WTC11 (cell line): Measurements from ENCODE around the gene ACTL7A. TPM values are rescaled to one million over a fixed set of nuclear protein-coding genes. Genes with fewer than 3 reads are reported as not detected.
"Not testable (repeated sequence)": the region's sequence is repeated elsewhere in the genome, so short reads cannot be mapped to it uniquely, and the experiment has no call there.

Source experiments
- ATAC-seq: fragments of 200-7000 bp; cut with Tn5 transposase; 2 replicates; pipeline ENCODE4 v1.10.0; 2021; ENCODE audit warnings: mild to moderate bottlenecking, moderate library complexity
- CTCF ChIA-PET: fragments of 300-600 bp; sonication (Branson Sonifier 250); formaldehyde crosslinking; loops from one replicate; lab custom pipeline; 2021; ENCODE audit warnings: antibody characterized with exemption; lab: Charles Lee
- POLR2A ChIA-PET: fragments of 350-600 bp; sonication (Branson Sonifier 250); formaldehyde crosslinking; loops from one replicate; lab custom pipeline; 2021; ENCODE audit warnings: antibody characterized with exemption; lab: Charles Lee
- DNase-seq: peaks from one replicate; pipeline ENCODE4 v3.0.0; 2021; ENCODE audit warnings: low spot score
- H3K27ac Mint-ChIP-seq: 2 replicates; pipeline ENCODE4 v1.8.0; 2021; ENCODE audit warnings: mixed read lengths
- H3K27me3 Mint-ChIP-seq: 2 replicates; pipeline ENCODE4 v1.8.0; 2021; ENCODE audit warnings: low read depth, mild to moderate bottlenecking, moderate library complexity, mixed read lengths
- H3K36me3 Mint-ChIP-seq: 2 replicates; pipeline ENCODE4 v1.8.0; 2021; ENCODE audit warnings: mixed read lengths
- H3K4me1 Mint-ChIP-seq: 2 replicates; pipeline ENCODE4 v1.8.0; 2022; ENCODE audit warnings: mixed read lengths
- H3K4me3 Mint-ChIP-seq: 2 replicates; pipeline ENCODE4 v1.8.0; 2021; ENCODE audit warnings: mild to moderate bottlenecking, moderate library complexity, mixed read lengths
- H3K9me3 Mint-ChIP-seq: 2 replicates; pipeline ENCODE4 v1.8.0; 2021; ENCODE audit warnings: mixed read lengths
- GRHL2 ChIP-seq: fragments of 250-450 bp; sonication (Bioruptor Pico); IDR thresholded peaks from 2 replicates; pipeline ENCODE4 v1.8.0; 2022; ENCODE audit warnings: mild to moderate bottlenecking, moderate library complexity; ENCODE audit not compliant: insufficient replicate concordance, severe bottlenecking
- GTF2I ChIP-seq: fragments of 250-450 bp; sonication (Bioruptor Pico); conservative IDR thresholded peaks from 2 replicates; pipeline ENCODE4 v1.4.0; 2021; ENCODE audit warnings: mild to moderate bottlenecking
- IRF2 ChIP-seq: sonication (generic); formaldehyde crosslinking; IDR thresholded peaks from 2 replicates; pipeline ENCODE4 v1.8.0; 2022; ENCODE audit warnings: low read depth, missing genetic modification reagents, borderline replicate concordance
- JAZF1 ChIP-seq: fragments of 250-450 bp; sonication (Bioruptor Pico); IDR thresholded peaks from 2 replicates; pipeline ENCODE4 v1.9.0; 2021; ENCODE audit warnings: moderate library complexity, mild to moderate bottlenecking, inconsistent platforms
- NFYB ChIP-seq: sonication (generic); formaldehyde crosslinking; conservative IDR thresholded peaks from 2 replicates; pipeline ENCODE4 v1.8.0; 2022; ENCODE audit warnings: low read depth, missing genetic modification reagents
- RORB ChIP-seq: fragments of 250-450 bp; sonication (Bioruptor Pico); IDR thresholded peaks from 2 replicates; pipeline ENCODE4 v1.9.0; 2021; ENCODE audit warnings: mild to moderate bottlenecking
- ZBTB21 ChIP-seq: sonication (generic); formaldehyde crosslinking; IDR thresholded peaks from 2 replicates; pipeline ENCODE4 v1.8.1; 2023; ENCODE audit warnings: mild to moderate bottlenecking, missing genetic modification reagents, borderline replicate concordance
- ZNF423 ChIP-seq: fragments of 250-450 bp; sonication (Bioruptor Pico); IDR thresholded peaks from 2 replicates; pipeline ENCODE4 v2.1.2; 2022; ENCODE audit warnings: mild to moderate bottlenecking, moderate library complexity
- total RNA-seq: library from RNA; stranded (reverse); gene quantifications from 3 replicates; pipeline ENCODE4 v1.2.3, GENCODE V29; 2021
- TF ChIP-seq, protein P1 (sequence below): sonication (generic); formaldehyde crosslinking; IDR thresholded peaks from 2 replicates; pipeline ENCODE4 v1.8.0; 2022; ENCODE audit warnings: mild to moderate bottlenecking, missing genetic modification reagents
- TF ChIP-seq, protein P2 (sequence below): fragments of 250-450 bp; sonication (Bioruptor Pico); IDR thresholded peaks from 2 replicates; pipeline ENCODE4 v1.8.0; 2021; ENCODE audit warnings: mild to moderate bottlenecking
- TF ChIP-seq, protein P3 (sequence below): sonication (generic); formaldehyde crosslinking; IDR thresholded peaks from 2 replicates; pipeline ENCODE4 v1.8.0; 2022; ENCODE audit warnings: missing genetic modification reagents
- TF ChIP-seq, protein P4 (sequence below): sonication (generic); formaldehyde crosslinking; IDR thresholded peaks from 2 replicates; pipeline ENCODE4 v1.8.0; 2023; ENCODE audit warnings: mild to moderate bottlenecking, missing genetic modification reagents
- TF ChIP-seq, protein P5 (sequence below): sonication (generic); formaldehyde crosslinking; IDR thresholded peaks from 2 replicates; pipeline ENCODE4 v1.8.1; 2023; ENCODE audit warnings: mild to moderate bottlenecking, missing genetic modification reagents, borderline replicate concordance
- TF ChIP-seq, protein P6 (sequence below): fragments of 250-450 bp; sonication (Bioruptor Pico); IDR thresholded peaks from 2 replicates; pipeline ENCODE4 v1.9.0; 2021; ENCODE audit warnings: mild to moderate bottlenecking

ACTL7A gene
- total RNA-seq, 1 experiment from 2014 or later = not detected

DNA sequence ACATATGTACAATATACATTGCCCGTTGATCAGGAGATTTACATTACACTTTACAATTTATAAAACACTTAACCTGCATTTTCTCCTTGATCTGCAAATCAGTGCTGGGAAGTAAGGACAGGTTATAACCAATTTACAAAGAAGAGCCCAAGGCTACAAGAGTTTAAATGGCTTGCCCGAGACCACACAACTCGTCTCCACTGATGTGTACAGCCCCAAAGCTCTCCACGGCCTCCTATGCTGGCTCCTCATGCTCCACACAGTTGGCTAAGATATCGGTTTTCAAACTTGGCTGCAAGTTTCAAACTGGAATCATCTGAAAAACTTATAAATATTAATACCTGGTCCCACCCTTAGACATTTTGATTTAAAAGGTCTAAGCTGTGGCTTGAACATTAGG, 16.6 kb upstream of the ACTL7A start (continued):
- no peak for TF ChIP-seq NFYB (CRISPR knock-in tag)
- TF ChIP-seq ZNF423 = no peak
- TF ChIP-seq, protein P1, sequence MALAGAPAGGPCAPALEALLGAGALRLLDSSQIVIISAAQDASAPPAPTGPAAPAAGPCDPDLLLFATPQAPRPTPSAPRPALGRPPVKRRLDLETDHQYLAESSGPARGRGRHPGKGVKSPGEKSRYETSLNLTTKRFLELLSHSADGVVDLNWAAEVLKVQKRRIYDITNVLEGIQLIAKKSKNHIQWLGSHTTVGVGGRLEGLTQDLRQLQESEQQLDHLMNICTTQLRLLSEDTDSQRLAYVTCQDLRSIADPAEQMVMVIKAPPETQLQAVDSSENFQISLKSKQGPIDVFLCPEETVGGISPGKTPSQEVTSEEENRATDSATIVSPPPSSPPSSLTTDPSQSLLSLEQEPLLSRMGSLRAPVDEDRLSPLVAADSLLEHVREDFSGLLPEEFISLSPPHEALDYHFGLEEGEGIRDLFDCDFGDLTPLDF = no peak
- TF ChIP-seq, all 79 proteins: peak for 0

DNA sequence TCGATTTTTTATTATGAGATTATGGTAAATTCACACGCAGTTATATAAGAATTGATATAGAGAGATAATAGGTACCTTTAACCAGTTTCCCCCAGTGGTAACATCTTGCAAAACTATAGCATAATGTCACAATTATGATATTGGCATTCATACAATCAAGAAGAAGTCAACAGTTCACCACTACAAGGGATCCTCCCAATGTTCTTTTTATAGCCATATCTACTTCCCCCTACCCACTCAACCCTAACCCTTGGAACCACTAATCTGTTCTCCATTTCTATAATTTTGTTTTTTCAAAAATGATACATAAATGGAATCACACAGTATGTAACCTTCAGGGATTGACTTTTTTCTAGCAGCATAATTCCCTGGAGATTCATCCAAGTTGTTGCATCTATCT, 16.1 kb upstream of the ACTL7A start:
- ChIA-PET CTCF (no interaction called here), POLR2A (no interaction called here)
- H3K4me3 Mint-ChIP-seq = no peak overlapping the region
- no peak for TF ChIP-seq GTF2I (CRISPR knock-in tag)
- TF ChIP-seq ZNF423 = no peak
- no peak for TF ChIP-seq JAZF1 (CRISPR knock-in tag)
- TF ChIP-seq, protein P2, sequence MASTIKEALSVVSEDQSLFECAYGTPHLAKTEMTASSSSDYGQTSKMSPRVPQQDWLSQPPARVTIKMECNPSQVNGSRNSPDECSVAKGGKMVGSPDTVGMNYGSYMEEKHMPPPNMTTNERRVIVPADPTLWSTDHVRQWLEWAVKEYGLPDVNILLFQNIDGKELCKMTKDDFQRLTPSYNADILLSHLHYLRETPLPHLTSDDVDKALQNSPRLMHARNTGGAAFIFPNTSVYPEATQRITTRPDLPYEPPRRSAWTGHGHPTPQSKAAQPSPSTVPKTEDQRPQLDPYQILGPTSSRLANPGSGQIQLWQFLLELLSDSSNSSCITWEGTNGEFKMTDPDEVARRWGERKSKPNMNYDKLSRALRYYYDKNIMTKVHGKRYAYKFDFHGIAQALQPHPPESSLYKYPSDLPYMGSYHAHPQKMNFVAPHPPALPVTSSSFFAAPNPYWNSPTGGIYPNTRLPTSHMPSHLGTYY (CRISPR knock-in tag) = no peak
- TF ChIP-seq IRF2 (CRISPR knock-in tag) = no peak
- TF ChIP-seq RORB (CRISPR knock-in tag) = no peak
- TF ChIP-seq, protein P3, sequence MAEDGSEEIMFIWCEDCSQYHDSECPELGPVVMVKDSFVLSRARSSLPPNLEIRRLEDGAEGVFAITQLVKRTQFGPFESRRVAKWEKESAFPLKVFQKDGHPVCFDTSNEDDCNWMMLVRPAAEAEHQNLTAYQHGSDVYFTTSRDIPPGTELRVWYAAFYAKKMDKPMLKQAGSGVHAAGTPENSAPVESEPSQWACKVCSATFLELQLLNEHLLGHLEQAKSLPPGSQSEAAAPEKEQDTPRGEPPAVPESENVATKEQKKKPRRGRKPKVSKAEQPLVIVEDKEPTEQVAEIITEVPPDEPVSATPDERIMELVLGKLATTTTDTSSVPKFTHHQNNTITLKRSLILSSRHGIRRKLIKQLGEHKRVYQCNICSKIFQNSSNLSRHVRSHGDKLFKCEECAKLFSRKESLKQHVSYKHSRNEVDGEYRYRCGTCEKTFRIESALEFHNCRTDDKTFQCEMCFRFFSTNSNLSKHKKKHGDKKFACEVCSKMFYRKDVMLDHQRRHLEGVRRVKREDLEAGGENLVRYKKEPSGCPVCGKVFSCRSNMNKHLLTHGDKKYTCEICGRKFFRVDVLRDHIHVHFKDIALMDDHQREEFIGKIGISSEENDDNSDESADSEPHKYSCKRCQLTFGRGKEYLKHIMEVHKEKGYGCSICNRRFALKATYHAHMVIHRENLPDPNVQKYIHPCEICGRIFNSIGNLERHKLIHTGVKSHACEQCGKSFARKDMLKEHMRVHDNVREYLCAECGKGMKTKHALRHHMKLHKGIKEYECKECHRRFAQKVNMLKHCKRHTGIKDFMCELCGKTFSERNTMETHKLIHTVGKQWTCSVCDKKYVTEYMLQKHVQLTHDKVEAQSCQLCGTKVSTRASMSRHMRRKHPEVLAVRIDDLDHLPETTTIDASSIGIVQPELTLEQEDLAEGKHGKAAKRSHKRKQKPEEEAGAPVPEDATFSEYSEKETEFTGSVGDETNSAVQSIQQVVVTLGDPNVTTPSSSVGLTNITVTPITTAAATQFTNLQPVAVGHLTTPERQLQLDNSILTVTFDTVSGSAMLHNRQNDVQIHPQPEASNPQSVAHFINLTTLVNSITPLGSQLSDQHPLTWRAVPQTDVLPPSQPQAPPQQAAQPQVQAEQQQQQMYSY (CRISPR knock-in tag) = no peak
- TF ChIP-seq GRHL2 = no peak
- TF ChIP-seq ZBTB21 = no peak
- TF ChIP-seq, protein P4, sequence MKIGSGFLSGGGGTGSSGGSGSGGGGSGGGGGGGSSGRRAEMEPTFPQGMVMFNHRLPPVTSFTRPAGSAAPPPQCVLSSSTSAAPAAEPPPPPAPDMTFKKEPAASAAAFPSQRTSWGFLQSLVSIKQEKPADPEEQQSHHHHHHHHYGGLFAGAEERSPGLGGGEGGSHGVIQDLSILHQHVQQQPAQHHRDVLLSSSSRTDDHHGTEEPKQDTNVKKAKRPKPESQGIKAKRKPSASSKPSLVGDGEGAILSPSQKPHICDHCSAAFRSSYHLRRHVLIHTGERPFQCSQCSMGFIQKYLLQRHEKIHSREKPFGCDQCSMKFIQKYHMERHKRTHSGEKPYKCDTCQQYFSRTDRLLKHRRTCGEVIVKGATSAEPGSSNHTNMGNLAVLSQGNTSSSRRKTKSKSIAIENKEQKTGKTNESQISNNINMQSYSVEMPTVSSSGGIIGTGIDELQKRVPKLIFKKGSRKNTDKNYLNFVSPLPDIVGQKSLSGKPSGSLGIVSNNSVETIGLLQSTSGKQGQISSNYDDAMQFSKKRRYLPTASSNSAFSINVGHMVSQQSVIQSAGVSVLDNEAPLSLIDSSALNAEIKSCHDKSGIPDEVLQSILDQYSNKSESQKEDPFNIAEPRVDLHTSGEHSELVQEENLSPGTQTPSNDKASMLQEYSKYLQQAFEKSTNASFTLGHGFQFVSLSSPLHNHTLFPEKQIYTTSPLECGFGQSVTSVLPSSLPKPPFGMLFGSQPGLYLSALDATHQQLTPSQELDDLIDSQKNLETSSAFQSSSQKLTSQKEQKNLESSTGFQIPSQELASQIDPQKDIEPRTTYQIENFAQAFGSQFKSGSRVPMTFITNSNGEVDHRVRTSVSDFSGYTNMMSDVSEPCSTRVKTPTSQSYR = no peak
- TF ChIP-seq, protein P5, sequence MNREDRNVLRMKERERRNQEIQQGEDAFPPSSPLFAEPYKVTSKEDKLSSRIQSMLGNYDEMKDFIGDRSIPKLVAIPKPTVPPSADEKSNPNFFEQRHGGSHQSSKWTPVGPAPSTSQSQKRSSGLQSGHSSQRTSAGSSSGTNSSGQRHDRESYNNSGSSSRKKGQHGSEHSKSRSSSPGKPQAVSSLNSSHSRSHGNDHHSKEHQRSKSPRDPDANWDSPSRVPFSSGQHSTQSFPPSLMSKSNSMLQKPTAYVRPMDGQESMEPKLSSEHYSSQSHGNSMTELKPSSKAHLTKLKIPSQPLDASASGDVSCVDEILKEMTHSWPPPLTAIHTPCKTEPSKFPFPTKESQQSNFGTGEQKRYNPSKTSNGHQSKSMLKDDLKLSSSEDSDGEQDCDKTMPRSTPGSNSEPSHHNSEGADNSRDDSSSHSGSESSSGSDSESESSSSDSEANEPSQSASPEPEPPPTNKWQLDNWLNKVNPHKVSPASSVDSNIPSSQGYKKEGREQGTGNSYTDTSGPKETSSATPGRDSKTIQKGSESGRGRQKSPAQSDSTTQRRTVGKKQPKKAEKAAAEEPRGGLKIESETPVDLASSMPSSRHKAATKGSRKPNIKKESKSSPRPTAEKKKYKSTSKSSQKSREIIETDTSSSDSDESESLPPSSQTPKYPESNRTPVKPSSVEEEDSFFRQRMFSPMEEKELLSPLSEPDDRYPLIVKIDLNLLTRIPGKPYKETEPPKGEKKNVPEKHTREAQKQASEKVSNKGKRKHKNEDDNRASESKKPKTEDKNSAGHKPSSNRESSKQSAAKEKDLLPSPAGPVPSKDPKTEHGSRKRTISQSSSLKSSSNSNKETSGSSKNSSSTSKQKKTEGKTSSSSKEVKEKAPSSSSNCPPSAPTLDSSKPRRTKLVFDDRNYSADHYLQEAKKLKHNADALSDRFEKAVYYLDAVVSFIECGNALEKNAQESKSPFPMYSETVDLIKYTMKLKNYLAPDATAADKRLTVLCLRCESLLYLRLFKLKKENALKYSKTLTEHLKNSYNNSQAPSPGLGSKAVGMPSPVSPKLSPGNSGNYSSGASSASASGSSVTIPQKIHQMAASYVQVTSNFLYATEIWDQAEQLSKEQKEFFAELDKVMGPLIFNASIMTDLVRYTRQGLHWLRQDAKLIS (CRISPR knock-in tag) = no peak
- TF ChIP-seq, protein P6, sequence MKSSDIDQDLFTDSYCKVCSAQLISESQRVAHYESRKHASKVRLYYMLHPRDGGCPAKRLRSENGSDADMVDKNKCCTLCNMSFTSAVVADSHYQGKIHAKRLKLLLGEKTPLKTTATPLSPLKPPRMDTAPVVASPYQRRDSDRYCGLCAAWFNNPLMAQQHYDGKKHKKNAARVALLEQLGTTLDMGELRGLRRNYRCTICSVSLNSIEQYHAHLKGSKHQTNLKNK (CRISPR knock-in tag) = no peak
- DNase-seq (no peak), ATAC-seq (no peak)
- peaks cover 9% of the 10 kb centered on the region; the same call in 1 of the 2 replicates for H3K4me1 Mint-ChIP-seq
- no peaks in the 10 kb centered on the region for H3K27me3 Mint-ChIP-seq
- H3K36me3 Mint-ChIP-seq = no peaks in the 10 kb centered on the region
- H3K27ac Mint-ChIP-seq = no peak overlapping the region
- H3K9me3 Mint-ChIP-seq = no peaks in the 10 kb centered on the region

DNA sequence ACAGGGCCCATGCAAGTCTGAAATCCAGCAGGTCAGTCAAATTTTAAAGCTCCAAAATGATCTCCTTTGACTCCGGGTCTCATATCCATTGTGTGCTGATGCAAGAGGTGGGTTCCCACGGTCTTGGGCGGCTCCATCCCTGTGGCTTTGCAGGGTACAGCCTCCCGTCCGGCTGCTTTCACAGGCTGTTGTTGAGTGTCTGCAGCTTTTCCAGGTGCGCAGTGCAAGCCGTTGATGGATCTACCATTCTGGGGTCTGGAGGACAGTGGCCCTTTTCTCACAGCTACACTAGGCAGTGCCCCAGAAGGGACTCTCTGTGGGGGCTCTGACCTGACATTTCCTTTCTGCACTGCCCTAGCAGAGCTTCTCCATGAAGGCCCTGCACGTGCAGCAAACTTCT, 13.8 kb upstream of the ACTL7A start:
- CTCF ChIA-PET = not testable (repeated sequence)

More for the DNA sequence above, 13.8 kb upstream of the ACTL7A start:
- DNase-seq, POLR2A ChIA-PET, H3K36me3 Mint-ChIP-seq, H3K9me3 Mint-ChIP-seq, H3K27ac Mint-ChIP-seq, ATAC-seq, H3K4me1 Mint-ChIP-seq, H3K27me3 Mint-ChIP-seq, H3K4me3 Mint-ChIP-seq: not testable (repeated sequence)
